CD4-positive, alpha-beta T cell (primary cell): ENCODE data around the gene ALDH8A1. TPM values are rescaled to one million over a fixed set of nuclear protein-coding genes. Genes with fewer than 3 reads are reported as not detected.

ENCODE experiments used
- ATAC-seq: fragments of 200-7000 bp; cut with Tn5 transposase; one replicate; pipeline ENCODE4 v1.10.0; 2022; ENCODE audit warnings: mild to moderate bottlenecking; ENCODE audit not compliant: poor library complexity
- CTCF ChIA-PET: fragments of 350-600 bp; sonication (Branson Sonifier 250); formaldehyde crosslinking; loops from one replicate; lab custom pipeline; 2021; ENCODE audit warnings: antibody characterized with exemption, inconsistent platforms; lab: Charles Lee
- POLR2A ChIA-PET: fragments of 350-600 bp; sonication (Branson Sonifier 250); formaldehyde crosslinking; loops from one replicate; lab custom pipeline; 2021; ENCODE audit warnings: antibody characterized with exemption, inconsistent platforms; lab: Charles Lee
- DNase-seq, 14 experiments: peaks; one replicate each; pipeline ENCODE4 v3.0.0-alpha.2; 2013 to 2020; ENCODE audit warnings: mixed read lengths in 2 of 14
- H3K27ac ChIP-seq, 2 donors: one replicate each; pipeline versions ENCODE4 v1.5.1 to v1.7.0; 2013; ENCODE audit warnings: low read length in 2 of 2, low read depth in 1 of 2, mild to moderate bottlenecking in 1 of 2
- H3K27me3 ChIP-seq, 2 experiments: 1 replicate in 1 of 2; 2 replicates in 1 of 2; pipeline versions ENCODE4 v1.6.1 to v1.7.0; 2013; ENCODE audit warnings: low read length in 2 of 2, control low read depth in 1 of 2, mild to moderate bottlenecking in 1 of 2, moderate library complexity in 1 of 2; ENCODE audit not compliant: insufficient read depth in 2 of 2, control insufficient read depth in 1 of 2
- H3K36me3 ChIP-seq: one replicate; pipeline ENCODE4 v1.6.1; 2013; ENCODE audit warnings: low read length, control low read depth; ENCODE audit not compliant: insufficient read depth
- H3K4me1 ChIP-seq: one replicate; pipeline ENCODE4 v1.6.1; 2013; ENCODE audit warnings: low read length, control low read depth; ENCODE audit not compliant: insufficient read depth
- H3K4me3 ChIP-seq: one replicate; pipeline ENCODE4 v1.5.1; 2013; ENCODE audit warnings: mild to moderate bottlenecking, low read length, moderate library complexity
- H3K9me3 ChIP-seq, 2 experiments: 1 replicate in 1 of 2; 2 replicates in 1 of 2; pipeline versions ENCODE4 v1.6.1 to v1.7.0; 2013; ENCODE audit warnings: low read length in 2 of 2, mild to moderate bottlenecking in 2 of 2, control low read depth in 1 of 2, moderate library complexity in 1 of 2; ENCODE audit not compliant: control insufficient read depth in 1 of 2, insufficient read depth in 1 of 2
- H3K27ac Mint-ChIP-seq: one replicate; pipeline ENCODE4 v1.8.0; 2020; ENCODE audit warnings: mixed read lengths
- H3K27me3 Mint-ChIP-seq: one replicate; pipeline ENCODE4 v1.8.0; 2021; ENCODE audit warnings: mixed read lengths
- H3K36me3 Mint-ChIP-seq: one replicate; pipeline ENCODE4 v1.8.0; 2021; ENCODE audit warnings: low read depth, mixed read lengths
- H3K4me1 Mint-ChIP-seq: one replicate; pipeline ENCODE4 v1.8.0; 2021; ENCODE audit warnings: low read depth, mixed read lengths
- H3K4me3 Mint-ChIP-seq: one replicate; pipeline ENCODE4 v1.8.0; 2020; ENCODE audit warnings: mild to moderate bottlenecking, mixed read lengths
- H3K9me3 Mint-ChIP-seq: one replicate; pipeline ENCODE4 v1.8.0; 2020; ENCODE audit warnings: mixed read lengths
- intact Hi-C, 2 experiments: fragments of 100-400 bp; cut with DNase I in 1 of 2; cut with micrococcal nuclease in 1 of 2; formaldehyde crosslinking; loops; one replicate each; pipeline versions ENCODE4 v1.15.1 to v1.9.0; 2023 to 2025; cut with DNase I, micrococcal nuclease
- total RNA-seq, 174 experiments: library from RNA in 2 of 174; stranded (reverse) in 2 of 174; gene quantifications; one replicate each; pipeline ENCODE4 v1.2.3 and lab custom pipeline; 2021 to 2026
- TF ChIP-seq, protein P1 (sequence below): fragments of 200-600 bp; IDR thresholded peaks from one replicate; pipeline ENCODE4 v1.8.0; 2022; ENCODE audit warnings: antibody characterized with exemption, mild to moderate bottlenecking

Gene ALDH8A1
- total RNA-seq, 2 experiments from 2014 or later = 1.4 to 1.6 TPM

DNA sequence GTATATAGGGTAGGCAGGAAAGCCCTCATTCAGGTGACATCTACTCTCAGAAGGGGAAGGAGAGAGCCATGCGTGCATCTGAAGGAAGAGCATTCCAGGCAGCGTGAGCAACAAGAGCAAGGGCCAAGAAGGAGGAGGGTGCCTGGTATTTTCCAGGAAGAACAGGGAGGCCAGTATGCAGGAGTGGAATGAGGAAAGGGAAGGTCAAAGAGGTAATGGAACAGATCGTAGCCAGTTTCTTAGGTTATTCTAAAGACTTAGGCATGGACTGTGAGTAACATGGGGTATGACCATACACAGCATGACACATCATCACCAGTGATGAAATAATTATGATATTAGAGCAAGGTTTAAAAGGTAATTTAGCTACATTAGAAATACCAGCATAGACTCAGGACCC is 24.1 kb downstream of the ALDH8A1 start:
- CTCF ChIA-PET = interaction anchor here (1.1 kb wide), 1 partner anchor 80 kb away, joined by 3 read pairs; no protein-coding TSS in a partner anchor
- DNase-seq (no peak), ATAC-seq (no peak)
- Histone ChIP-seq H3K27me3 (no peaks in the 10 kb centered on the region), H3K36me3 (no peaks in the 10 kb centered on the region), H3K4me3 (no peak overlapping the region), H3K9me3 (no peaks in the 10 kb centered on the region), H3K4me1 (no peaks in the 10 kb centered on the region), H3K27ac (no peak overlapping the region)
- Mint-ChIP-seq H3K27me3 (no peaks in the 10 kb centered on the region), H3K9me3 (no peaks in the 10 kb centered on the region), H3K36me3 (no peaks in the 10 kb centered on the region), H3K4me3 (no peak overlapping the region), H3K27ac (no peak overlapping the region), H3K4me1 (no peaks in the 10 kb centered on the region)
- intact Hi-C loops = no loop called here
- POLR2A ChIA-PET = no interaction called here
- TF ChIP-seq, protein P1, sequence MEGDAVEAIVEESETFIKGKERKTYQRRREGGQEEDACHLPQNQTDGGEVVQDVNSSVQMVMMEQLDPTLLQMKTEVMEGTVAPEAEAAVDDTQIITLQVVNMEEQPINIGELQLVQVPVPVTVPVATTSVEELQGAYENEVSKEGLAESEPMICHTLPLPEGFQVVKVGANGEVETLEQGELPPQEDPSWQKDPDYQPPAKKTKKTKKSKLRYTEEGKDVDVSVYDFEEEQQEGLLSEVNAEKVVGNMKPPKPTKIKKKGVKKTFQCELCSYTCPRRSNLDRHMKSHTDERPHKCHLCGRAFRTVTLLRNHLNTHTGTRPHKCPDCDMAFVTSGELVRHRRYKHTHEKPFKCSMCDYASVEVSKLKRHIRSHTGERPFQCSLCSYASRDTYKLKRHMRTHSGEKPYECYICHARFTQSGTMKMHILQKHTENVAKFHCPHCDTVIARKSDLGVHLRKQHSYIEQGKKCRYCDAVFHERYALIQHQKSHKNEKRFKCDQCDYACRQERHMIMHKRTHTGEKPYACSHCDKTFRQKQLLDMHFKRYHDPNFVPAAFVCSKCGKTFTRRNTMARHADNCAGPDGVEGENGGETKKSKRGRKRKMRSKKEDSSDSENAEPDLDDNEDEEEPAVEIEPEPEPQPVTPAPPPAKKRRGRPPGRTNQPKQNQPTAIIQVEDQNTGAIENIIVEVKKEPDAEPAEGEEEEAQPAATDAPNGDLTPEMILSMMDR = no peak

DNA sequence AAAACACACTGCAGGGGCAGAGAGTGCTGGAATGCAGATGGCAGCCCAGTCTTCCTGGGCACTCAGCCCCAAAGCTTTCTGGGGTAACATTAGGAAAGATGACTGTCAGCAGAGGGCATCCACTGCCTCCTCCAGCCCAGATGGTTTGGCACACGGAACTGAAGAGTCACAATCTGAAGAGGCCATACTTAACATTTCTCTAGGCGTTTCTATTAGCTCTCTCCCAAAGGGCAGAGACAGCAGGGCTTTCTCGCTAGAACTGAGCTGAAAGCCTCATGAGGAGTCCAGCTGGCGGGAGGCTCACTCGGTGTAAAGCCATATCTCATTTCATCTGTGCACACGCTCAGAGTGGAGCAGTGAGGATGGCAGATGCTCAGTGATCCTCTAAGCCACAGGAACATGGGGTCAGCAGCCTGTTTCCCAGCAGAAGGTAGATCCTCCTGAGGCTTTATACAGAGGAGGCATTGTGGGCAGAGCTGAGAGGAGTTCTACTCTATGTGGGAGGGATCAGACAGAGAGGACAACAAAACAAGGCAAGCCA is 28.1 kb downstream of the ALDH8A1 start:
- intact Hi-C loops = no loop called here
- Histone ChIP-seq H3K9me3 (no peaks in the 10 kb centered on the region), H3K27ac (no peak overlapping the region), H3K4me3 (no peak overlapping the region), H3K4me1 (no peaks in the 10 kb centered on the region), H3K27me3 (no peaks in the 10 kb centered on the region), H3K36me3 (no peaks in the 10 kb centered on the region)
- ATAC-seq = no peak
- TF ChIP-seq, protein P1 = no peak
- Mint-ChIP-seq H3K9me3 (no peaks in the 10 kb centered on the region), H3K27me3 (no peaks in the 10 kb centered on the region), H3K27ac (no peak overlapping the region), H3K4me3 (no peak overlapping the region), H3K4me1 (no peaks in the 10 kb centered on the region), H3K36me3 (no peaks in the 10 kb centered on the region)
- DNase-seq = no peak
- ChIA-PET CTCF (interaction anchor here (1.6 kb wide), 1 partner anchor 19 kb away, joined by 4 read pairs; no protein-coding TSS in a partner anchor), POLR2A (no interaction called here)

DNA sequence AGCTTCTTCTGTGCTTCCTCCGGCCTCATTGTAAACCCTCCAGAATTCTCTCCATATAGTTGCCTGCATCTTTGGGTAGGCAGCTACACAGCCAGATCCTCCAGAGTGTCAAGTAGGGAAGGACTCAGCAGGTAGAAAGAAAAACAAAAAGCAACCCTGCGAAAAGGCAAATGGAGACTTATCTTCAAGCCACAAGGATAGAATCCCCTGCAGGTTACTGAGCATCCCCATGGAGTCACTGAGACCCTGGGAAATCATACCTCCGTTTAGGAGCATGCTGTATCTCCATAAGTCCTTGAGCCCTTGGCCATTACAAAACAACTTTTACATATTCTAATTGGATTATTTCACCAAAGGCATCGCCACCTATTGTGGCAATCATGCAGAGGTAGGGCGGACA is 28.6 kb downstream of the ALDH8A1 start:
- no peak overlapping the region for H3K27ac Mint-ChIP-seq
- no peaks in the 10 kb centered on the region for H3K27me3 Mint-ChIP-seq
- intact Hi-C loops = no loop called here
- H3K4me1 Mint-ChIP-seq = no peaks in the 10 kb centered on the region
- TF ChIP-seq, protein P1 = no peak
- Histone ChIP-seq H3K27me3 (no peaks in the 10 kb centered on the region), H3K36me3 (no peaks in the 10 kb centered on the region), H3K4me1 (no peaks in the 10 kb centered on the region), H3K4me3 (no peak overlapping the region), H3K27ac (no peak overlapping the region), H3K9me3 (no peaks in the 10 kb centered on the region)
- DNase-seq (no peak), ATAC-seq (no peak)
- no peaks in the 10 kb centered on the region for H3K36me3 Mint-ChIP-seq
- CTCF ChIA-PET = interaction anchor here (1.6 kb wide), 1 partner anchor 19 kb away, joined by 4 read pairs; no protein-coding TSS in a partner anchor
- H3K9me3 Mint-ChIP-seq = no peaks in the 10 kb centered on the region
- H3K4me3 Mint-ChIP-seq = no peak overlapping the region
- POLR2A ChIA-PET = no interaction called here
